Bone marrow (tissue), 2 donors: Measurements from ENCODE around the gene RBMS1.

ENCODE experiments used
- DNase-seq, 2 donors: peaks; one replicate each; lab custom pipeline; 2025; lab: John Stamatoyannopoulos, UW

The RBMS1 gene

DNA sequence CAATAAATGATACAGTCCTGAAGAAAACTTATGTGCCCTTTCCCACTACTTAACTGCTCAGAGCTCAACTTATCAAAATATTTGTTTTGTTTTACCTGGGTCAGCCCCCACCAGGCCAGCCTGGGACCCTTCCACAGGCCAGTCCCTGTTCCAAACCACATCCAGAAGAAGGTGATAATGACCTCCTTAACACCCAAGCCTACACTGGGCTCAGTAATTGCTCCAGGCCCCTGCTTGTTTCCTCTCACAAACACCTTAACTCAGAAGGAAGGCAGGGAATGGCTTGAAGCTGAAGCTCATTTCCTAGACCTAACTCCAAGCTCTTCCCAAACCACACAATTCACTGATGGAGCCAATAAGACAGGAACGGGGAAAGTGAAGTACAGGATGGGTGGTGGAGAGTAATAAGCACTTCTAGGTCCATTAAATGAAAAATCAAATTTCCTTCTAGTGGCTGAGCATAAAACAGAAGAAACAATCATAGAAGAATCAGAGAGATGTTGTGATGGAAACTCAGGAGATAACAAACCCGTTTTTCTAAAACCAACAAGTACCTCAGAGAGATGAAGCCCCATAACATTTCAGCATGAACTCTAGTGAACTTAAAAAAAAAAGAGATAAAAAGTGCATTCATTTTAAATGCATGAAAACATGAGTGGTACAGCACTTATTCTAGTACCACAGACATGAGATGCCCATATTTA, 160.1 kb downstream of the RBMS1 start:
- DNase-seq: no peak

GRCh38 chr2:160332318-160332717, 161.3 kb downstream of the RBMS1 start:
- peak in 1 of 2 donors; percentile 29 for DNase-seq

DNA sequence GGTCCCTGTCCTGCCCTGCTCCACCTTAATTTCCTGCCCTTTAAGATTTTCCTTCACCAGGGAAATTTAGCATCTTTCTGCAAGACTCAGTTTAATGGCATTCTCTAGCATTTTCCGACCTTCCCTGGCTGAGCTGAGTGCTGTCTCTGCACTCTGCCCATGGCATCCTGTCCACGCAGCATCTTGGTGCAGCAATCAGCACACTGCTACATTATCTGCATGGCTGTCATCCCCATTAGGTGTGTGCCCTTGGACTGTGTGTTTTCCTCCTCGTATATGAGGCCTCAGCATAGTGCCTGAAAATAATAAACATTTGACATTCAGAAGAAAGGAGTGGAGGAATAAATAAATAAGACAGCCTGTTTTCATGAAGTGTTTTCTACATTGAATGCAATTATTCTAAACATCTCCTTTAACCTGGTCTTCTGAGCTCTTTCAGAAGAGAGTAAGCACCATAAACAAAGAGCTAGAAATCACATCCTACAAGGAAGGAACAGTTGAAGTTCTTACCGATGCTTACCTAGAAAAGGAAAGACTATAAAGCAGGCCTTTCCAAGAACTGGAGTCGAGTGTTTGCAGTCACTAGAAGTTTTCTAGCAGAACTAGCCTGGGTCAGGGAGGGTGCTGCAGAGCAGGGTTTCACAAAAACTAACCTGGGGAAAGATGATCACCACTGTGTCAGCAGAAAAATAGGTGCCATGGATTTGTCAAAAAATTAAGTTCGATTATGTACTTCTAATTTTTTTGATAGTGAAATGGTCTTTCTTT, 162.2 kb downstream of the RBMS1 start:
- no peak for DNase-seq

DNA sequence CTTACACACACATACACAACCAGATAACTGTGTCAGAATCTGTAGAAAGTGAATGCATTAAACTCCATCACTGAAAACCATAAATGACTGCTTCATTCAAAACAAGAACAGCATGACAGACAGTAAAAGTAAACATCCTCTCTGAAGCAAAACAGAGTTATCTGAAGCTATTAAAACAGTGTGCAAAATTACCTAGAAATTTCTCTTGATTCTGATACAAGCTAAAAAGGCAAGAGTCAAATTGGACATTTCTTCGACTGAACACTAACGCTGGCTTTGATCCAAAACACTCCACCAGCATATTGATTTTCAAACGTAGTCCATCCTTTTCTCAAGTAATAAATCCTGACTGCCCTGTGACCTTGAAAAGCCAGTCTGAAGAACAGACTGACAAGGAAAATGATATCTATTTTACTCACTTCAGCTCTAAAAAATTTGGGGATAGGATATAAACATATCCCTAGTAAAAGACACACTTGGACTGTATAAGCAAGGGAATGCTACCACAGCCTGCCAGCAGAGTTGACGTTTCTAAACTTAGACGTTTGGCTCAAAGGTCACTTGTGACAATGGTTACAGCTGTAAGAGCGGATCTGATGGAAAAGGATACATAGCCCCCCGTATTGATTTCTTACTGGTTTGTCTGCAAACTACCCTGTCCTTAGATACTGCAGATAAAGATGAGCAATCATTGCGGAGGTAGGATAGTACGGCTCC, 164.6 kb downstream of the RBMS1 start:
- no peak for DNase-seq

GRCh38 chr2:160326786-160327185, 166.8 kb downstream of the RBMS1 start:
- no peak for DNase-seq

GRCh38 chr2:160325418-160325817, 168.2 kb downstream of the RBMS1 start:
- DNase-seq: no peak

- no peak for DNase-seq
These were observed 168.7 kb downstream of the RBMS1 start for GRCh38 chr2:160324917-160325316.

DNA sequence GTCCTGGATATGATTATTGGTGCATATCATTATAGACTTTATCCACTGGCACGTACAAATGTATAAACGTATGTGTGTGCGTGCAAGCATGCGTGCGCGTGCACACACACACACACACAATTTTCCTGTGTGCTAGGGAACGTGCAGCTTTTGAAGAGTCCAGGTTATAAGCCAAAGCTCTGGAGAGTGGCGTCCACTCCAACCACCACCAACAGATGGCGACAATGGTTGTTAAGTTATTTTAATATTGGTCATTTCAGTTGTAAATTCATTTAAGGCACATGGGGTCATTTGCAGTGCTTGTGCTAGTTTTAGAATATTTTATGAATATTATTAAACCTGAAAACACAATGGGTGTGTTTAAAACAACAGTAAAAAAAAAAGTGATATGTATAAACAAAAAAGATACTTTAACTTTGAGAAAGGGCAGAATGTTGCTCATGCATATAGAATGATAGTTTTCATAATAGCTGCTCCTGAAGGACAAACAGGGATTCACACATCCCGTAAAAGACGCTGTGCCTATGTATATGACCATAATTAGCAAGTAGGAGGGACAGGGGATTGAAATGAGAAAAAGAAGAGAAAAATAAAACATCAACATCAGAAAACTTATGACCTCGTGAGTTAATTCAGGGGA, 169.3 kb downstream of the RBMS1 start:
- peak in 1 of 2 donors; percentile 6 for DNase-seq

GRCh38 chr2:160322320-160322719, 171.3 kb downstream of the RBMS1 start:
- no peak for DNase-seq

- no peak for DNase-seq
These were observed 172.6 kb downstream of the RBMS1 start for GRCh38 chr2:160321006-160321405.

GRCh38 chr2:160319700-160320099, 173.9 kb downstream of the RBMS1 start:
- no peak for DNase-seq

DNA sequence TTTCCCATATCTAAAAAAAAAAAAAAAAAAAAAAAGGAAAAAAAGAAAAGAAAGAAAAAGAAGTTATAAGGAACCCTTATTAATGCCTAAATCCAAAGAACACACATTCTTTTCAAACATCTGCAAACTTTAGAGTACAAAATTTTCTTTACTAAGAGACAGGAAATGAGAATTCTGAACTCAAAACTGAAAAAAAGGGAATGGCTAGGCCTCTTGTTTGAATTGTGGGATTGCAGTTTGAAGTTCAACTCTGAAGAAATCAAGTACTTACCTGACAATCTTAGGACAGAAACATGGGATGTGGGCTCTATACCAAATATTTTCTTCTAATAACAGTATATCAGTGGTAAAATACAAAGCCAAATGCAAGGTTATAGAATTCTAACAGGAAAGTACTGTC, 175.4 kb downstream of the RBMS1 start:
- DNase-seq: no peak

- no peak for DNase-seq
These were observed 176.2 kb downstream of the RBMS1 start for GRCh38 chr2:160317181-160318099.

DNA sequence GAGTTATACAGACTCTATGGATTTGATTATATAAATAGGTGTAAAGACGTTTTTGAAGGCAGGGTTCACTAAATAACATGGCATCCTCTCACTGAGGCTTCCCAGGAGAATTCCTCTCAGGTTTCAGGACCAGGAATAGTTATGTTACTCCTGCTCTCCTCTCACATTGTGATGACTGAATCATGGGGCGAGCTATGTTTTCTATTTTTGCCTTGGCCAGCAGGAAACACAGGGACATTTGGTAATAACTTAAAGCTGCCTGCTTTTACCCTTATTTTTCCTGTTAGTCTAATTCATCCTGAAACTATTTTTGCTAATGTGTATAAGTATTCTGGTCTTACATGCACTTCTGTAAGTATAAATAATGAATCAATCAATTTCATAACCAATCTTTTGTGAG, 178.3 kb downstream of the RBMS1 start:
- no peak for DNase-seq

GRCh38 chr2:160310118-160310828, 183.3 kb downstream of the RBMS1 start:
- DNase-seq: no peak

GRCh38 chr2:160309585-160309984, 184.0 kb downstream of the RBMS1 start:
- DNase-seq: no peak

DNA sequence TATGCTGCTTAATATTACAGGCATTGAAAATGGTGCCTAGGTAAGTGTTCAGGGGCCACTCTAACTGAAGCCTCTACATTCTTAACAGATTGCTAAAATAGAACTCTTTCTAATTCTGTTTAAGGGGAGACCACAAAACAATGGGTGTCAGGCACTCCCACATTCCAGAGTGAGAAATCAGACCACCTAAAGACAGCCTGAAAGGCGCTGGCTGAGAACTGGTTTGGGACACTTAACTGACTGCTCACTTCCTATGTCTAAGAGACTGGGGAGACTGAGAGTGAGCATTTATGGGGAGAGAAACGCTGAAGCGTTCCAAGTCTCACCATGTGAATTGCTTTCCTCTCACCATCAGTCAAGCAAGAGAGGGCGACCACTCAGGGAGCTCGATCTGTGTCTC, 184.7 kb downstream of the RBMS1 start:
- no peak for DNase-seq

- no peak for DNase-seq
These were observed 185.1 kb downstream of the RBMS1 start for GRCh38 chr2:160308476-160308875.

DNA sequence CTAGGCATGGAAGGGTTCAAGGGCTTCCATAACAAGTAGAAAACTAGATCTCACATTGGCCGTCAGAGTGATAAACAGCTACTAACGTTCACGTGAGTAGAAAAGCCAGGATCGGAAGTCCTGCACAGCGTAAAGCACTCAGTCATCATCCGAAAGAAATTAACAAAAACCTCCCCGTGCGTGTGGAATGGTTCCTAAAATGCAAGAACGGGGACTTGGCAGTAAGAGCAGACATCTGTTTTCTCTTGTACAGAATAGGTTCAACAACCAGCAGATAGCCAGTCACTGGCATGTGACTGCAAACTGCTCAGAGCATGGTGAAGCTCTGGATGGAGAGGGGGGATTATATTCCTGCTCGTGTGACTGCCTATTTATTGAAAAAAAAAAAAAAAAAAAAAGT, 186.6 kb downstream of the RBMS1 start:
- no peak for DNase-seq

GRCh38 chr2:160305081-160305750, 188.4 kb downstream of the RBMS1 start:
- no peak for DNase-seq
